H1 (cell line): Measurements from ENCODE around the gene MFAP4. TPM values are rescaled to one million over a fixed set of nuclear protein-coding genes. Genes with fewer than 3 reads are reported as not detected.

Experiments
- CTCF ChIA-PET: fragments of 300-600 bp; sonication (Branson Sonifier 250); formaldehyde crosslinking; loops from one replicate; lab custom pipeline; 2021; ENCODE audit not compliant: partially characterized antibody; lab: Charles Lee
- POLR2A ChIA-PET: fragments of 300-600 bp; sonication (Branson Sonifier 250); formaldehyde crosslinking; loops from one replicate; lab custom pipeline; 2021; ENCODE audit warnings: inconsistent platforms; ENCODE audit not compliant: partially characterized antibody; lab: Charles Lee
- DNase-seq, 2 experiments: peaks; one replicate each; pipeline versions ENCODE4 v3.0.0 to v3.0.0-alpha.2; 2010 to 2022; ENCODE audit warnings: low spot score in 2 of 2, low read depth in 1 of 2, mixed read lengths in 1 of 2
- FAIRE-seq: peaks from 2 replicates; lab custom pipeline; 2011; peaks lifted over from hg19 to GRCh38; lab: Jason Lieb, UNC
- H2AFZ ChIP-seq: 2 replicates; pipeline ENCODE4 v1.8.1; 2012; ENCODE audit warnings: low read length, inconsistent platforms
- H2AK5ac ChIP-seq: 2 replicates; pipeline ENCODE4 v1.6.1; 2013; ENCODE audit warnings: low read depth, low read length
- H2BK120ac ChIP-seq: replicated peaks from 2 replicates; pipeline ENCODE3; 2013; ENCODE audit warnings: low read depth, low read length, inconsistent platforms
- H2BK12ac ChIP-seq: 2 replicates; pipeline ENCODE4 v1.6.1; 2013; ENCODE audit warnings: low read depth, low read length
- H2BK15ac ChIP-seq: 2 replicates; pipeline ENCODE4 v1.6.1; 2013; ENCODE audit warnings: low read length
- H2BK20ac ChIP-seq: 2 replicates; pipeline ENCODE4 v1.6.1; 2013; ENCODE audit warnings: low read length
- H2BK5ac ChIP-seq: 2 replicates; pipeline ENCODE4 v1.6.1; 2013; ENCODE audit warnings: low read depth, low read length
- H3K14ac ChIP-seq: 2 replicates; pipeline ENCODE4 v1.6.1; 2013; ENCODE audit warnings: inconsistent platforms; ENCODE audit not compliant: insufficient read length
- H3K18ac ChIP-seq: 2 replicates; pipeline ENCODE4 v1.6.1; 2013; ENCODE audit warnings: low read length; ENCODE audit errors: extremely low read depth
- H3K23ac ChIP-seq: 2 replicates; pipeline ENCODE4 v1.6.1; 2013; ENCODE audit warnings: inconsistent platforms; ENCODE audit not compliant: insufficient read length
- H3K23me2 ChIP-seq: 2 replicates; pipeline ENCODE4 v1.6.1; 2013; ENCODE audit warnings: low read depth, low read length
- H3K27ac ChIP-seq: 2 replicates; pipeline ENCODE4 v1.6.1; 2011; ENCODE audit warnings: low read depth, low read length, inconsistent platforms
- H3K27me3 ChIP-seq, 4 experiments: replicated peaks in 1 of 4; 1 replicate in 1 of 4; 2 replicates in 3 of 4; pipeline versions ENCODE4 v1.6.1 to v1.8.1; 2011 to 2013; ENCODE audit warnings: low read length in 3 of 4, mild to moderate bottlenecking in 3 of 4, inconsistent platforms in 2 of 4, mixed read lengths in 2 of 4, moderate library complexity in 1 of 4; ENCODE audit not compliant: control insufficient read depth in 3 of 4, insufficient read depth in 3 of 4; ENCODE audit errors: extremely low read depth in 1 of 4
- H3K36me3 ChIP-seq, 4 experiments: 2 replicates each; pipeline versions ENCODE4 v1.6.1 to v1.8.1; 2011 to 2013; ENCODE audit warnings: mild to moderate bottlenecking in 4 of 4, low read length in 3 of 4, moderate library complexity in 2 of 4, control low read depth in 1 of 4, inconsistent platforms in 1 of 4; ENCODE audit not compliant: insufficient read depth in 4 of 4, control insufficient read depth in 2 of 4
- H3K4ac ChIP-seq: replicated peaks from 2 replicates; pipeline ENCODE3; 2013; ENCODE audit warnings: low read length, low read depth, mixed read lengths, inconsistent platforms; ENCODE audit not compliant: insufficient read length
- H3K4me1 ChIP-seq, 4 experiments: replicated peaks in 1 of 4; 1 replicate in 1 of 4; 2 replicates in 3 of 4; pipeline versions ENCODE4 v1.6.1 to v1.8.1; 2011 to 2013; ENCODE audit warnings: low read length in 3 of 4, inconsistent platforms in 2 of 4, mixed read lengths in 1 of 4; ENCODE audit not compliant: insufficient read depth in 4 of 4, control insufficient read depth in 3 of 4
- H3K4me2 ChIP-seq, 2 experiments: 2 replicates each; pipeline versions ENCODE4 v1.6.1 to v1.8.1; 2011 to 2013; ENCODE audit warnings: low read depth in 2 of 2, low read length in 2 of 2, control low read depth in 1 of 2, inconsistent platforms in 1 of 2, mild to moderate bottlenecking in 1 of 2; ENCODE audit not compliant: insufficient read depth in 1 of 2
- H3K4me3 ChIP-seq, 4 experiments: fragments of 200-600, 300-600 bp in 1 of 4; sonication (generic), shearing (Covaris generic), sonication (Bioruptor Twin) in 1 of 4; 2 replicates each; pipeline versions ENCODE4 v1.5.1 to v1.8.1; 2011 to 2016; ENCODE audit warnings: low read length in 4 of 4, low read depth in 3 of 4, control low read depth in 2 of 4, inconsistent platforms in 2 of 4, mild to moderate bottlenecking in 2 of 4, mixed read lengths in 1 of 4, moderate library complexity in 1 of 4; ENCODE audit not compliant: insufficient read depth in 2 of 4; ENCODE audit errors: extremely low read depth in 1 of 4
- H3K56ac ChIP-seq: replicated peaks from 2 replicates; pipeline ENCODE3; 2013; ENCODE audit warnings: low read depth, mild to moderate bottlenecking, mixed read lengths, low read length, inconsistent platforms; ENCODE audit not compliant: insufficient read length
- H3K79me1 ChIP-seq: 2 replicates; pipeline ENCODE4 v1.6.1; 2013; ENCODE audit warnings: low read depth, low read length, control low read depth
- H3K79me2 ChIP-seq, 2 experiments: 2 replicates each; pipeline versions ENCODE4 v1.6.1 to v1.8.1; 2012 to 2013; ENCODE audit warnings: low read length in 2 of 2, mild to moderate bottlenecking in 2 of 2, inconsistent platforms in 1 of 2; ENCODE audit not compliant: insufficient read depth in 2 of 2, control insufficient read depth in 1 of 2
- H3K9ac ChIP-seq, 4 experiments: replicated peaks in 1 of 4; 1 replicate in 1 of 4; 2 replicates in 3 of 4; pipeline versions ENCODE4 v1.6.1 to v1.8.1; 2011 to 2013; ENCODE audit warnings: low read depth in 3 of 4, low read length in 3 of 4, control low read depth in 2 of 4, mild to moderate bottlenecking in 2 of 4, moderate library complexity in 2 of 4, inconsistent platforms in 1 of 4; ENCODE audit errors: extremely low read depth in 1 of 4
- H3K9me3 ChIP-seq, 2 experiments: 2 replicates each; pipeline versions ENCODE4 v1.6.1 to v1.8.1; 2012 to 2013; ENCODE audit warnings: mild to moderate bottlenecking in 2 of 2, moderate library complexity in 2 of 2, control low read depth in 1 of 2, inconsistent platforms in 1 of 2, low read depth in 1 of 2, low read length in 1 of 2, mixed read lengths in 1 of 2; ENCODE audit not compliant: insufficient read depth in 2 of 2
- H4K20me1 ChIP-seq, 2 experiments: replicated peaks in 1 of 2; 2 replicates each; pipeline versions ENCODE3 to v1.8.1; 2011 to 2013; ENCODE audit warnings: inconsistent platforms in 2 of 2, low read length in 2 of 2, mild to moderate bottlenecking in 1 of 2; ENCODE audit not compliant: insufficient read depth in 2 of 2, control insufficient read depth in 1 of 2
- H4K5ac ChIP-seq: 2 replicates; pipeline ENCODE4 v1.6.1; 2013; ENCODE audit warnings: low read length, low read depth, mixed read lengths, inconsistent platforms; ENCODE audit not compliant: insufficient read length
- H4K8ac ChIP-seq: 2 replicates; pipeline ENCODE4 v1.8.0; 2013; ENCODE audit warnings: mild to moderate bottlenecking, moderate library complexity, low read length, inconsistent platforms; ENCODE audit not compliant: insufficient read depth; ENCODE audit errors: extremely low read depth
- H4K91ac ChIP-seq: replicated peaks from 2 replicates; pipeline ENCODE3; 2013; ENCODE audit warnings: low read length, mixed read lengths, inconsistent platforms; ENCODE audit not compliant: insufficient read length
- SIN3A ChIP-seq, 2 experiments: IDR thresholded peaks in 1 of 2; conservative IDR thresholded peaks in 1 of 2; 2 replicates each; pipeline ENCODE4 v1.6.1; 2011 to 2012; ENCODE audit warnings: low read length in 2 of 2, improper control_type of control experiment in 1 of 2, low read depth in 1 of 2, mild to moderate bottlenecking in 1 of 2
- ZNF274 ChIP-seq: IDR thresholded peaks from 2 replicates; pipeline ENCODE4 v1.7.0; 2012; ENCODE audit warnings: low read length, borderline replicate concordance; ENCODE audit errors: extremely low read depth
- WGBS, 2 experiments: shearing (Covaris generic) in 1 of 2; methylation state at CpG; one replicate each; pipeline versions ENCODE4 v1.1.6 to v1.1.7; 2013 to 2015; ENCODE audit warnings: low lambda C conversion rate in 2 of 2, mixed read lengths in 2 of 2, inconsistent platforms in 1 of 2, low coverage in 1 of 2, missing lambda C conversion rate in 1 of 2; ENCODE audit not compliant: insufficient replicate concordance in 2 of 2, insufficient coverage in 1 of 2, insufficient read length in 1 of 2; ENCODE audit errors: extremely low coverage in 1 of 2, missing lambda C conversion rate in 1 of 2; 5-methylcytosine and 5-hydroxymethylcytosine counted together
- polyA plus RNA-seq, 7 experiments: library from polyadenylated mRNA; depleted of rRNA in 3 of 7; stranded (reverse) in 5 of 7; unstranded in 2 of 7; fragments of >200 nt in 5 of 7; fragments of 200-250 nt in 2 of 7; gene quantifications; 1 replicate in 5 of 7; 2 replicates in 1 of 7; 4 replicates in 1 of 7; pipeline versions ENCODE4 v1.2.1 to v1.2.3, GENCODE V29; 2011 to 2013; ENCODE audit warnings: missing spikeins in 2 of 7, mixed read lengths in 2 of 7
- total RNA-seq: library from RNA; stranded (reverse); fragmentation: NEBNext Ultra II Directional; extraction: Animal tissue kit (Norgen Biotek cat#: 25700); gene quantifications from 2 replicates; pipeline ENCODE4 v1.2.1, GENCODE V29; 2021

Gene MFAP4
- total and polyA plus RNA-seq, 2 of the 8 experiments (the other 6 are each of a cell fraction or from before 2014, with no cell fraction given) = 3.1 to 3.6 TPM

- FAIRE-seq (no peak), DNase-seq (no peak)
- Histone ChIP-seq H3K27me3 (no peaks in the 10 kb centered on the region; a peak in 1 of 7 replicates), H3K23ac (no peak overlapping the region), H2BK20ac (no peak overlapping the region), H3K23me2 (peaks cover 6% of the 10 kb centered on the region; the same call in 1 of the 2 replicates), H4K8ac (no peak overlapping the region), H3K4me3 (peak overlapping the region; percentile 34 to 93 (median 75)), H2AK5ac (no peak overlapping the region), H3K4ac (peak overlapping the region; percentile 80), H2BK15ac (no peak overlapping the region), H3K27ac (no peak overlapping the region), H3K4me1 (peaks cover 0 to 9% (median 3%) of the 10 kb centered on the region in 4 experiments; a peak in 4 of 7 replicates), H3K9ac (peak overlapping the region in 3 of 4 experiments; percentile 3 to 59 (median 51); a peak in 5 of 7 replicates), H2BK120ac (no peak overlapping the region), H3K79me2 (no peaks in the 10 kb centered on the region), H2AFZ (peak overlapping the region; percentile 12; the same call in 1 of the 2 replicates), H4K91ac (no peak overlapping the region), H3K56ac (peak overlapping the region; percentile 38), H2BK5ac (no peak overlapping the region), H3K14ac (no peak overlapping the region), H3K9me3 (no peaks in the 10 kb centered on the region), H3K4me2 (peak overlapping the region; percentile 20 to 85), H4K5ac (no peak overlapping the region), H3K18ac (no peak overlapping the region), H3K36me3 (peaks cover 0 to 3% (median 0%) of the 10 kb centered on the region in 4 experiments; a peak in 1 of 8 replicates), H3K79me1 (peaks cover 2% of the 10 kb centered on the region; the same call in 1 of the 2 replicates), H4K20me1 (peaks cover 0 to 4% of the 10 kb centered on the region in 2 experiments), H2BK12ac (no peak overlapping the region)
- no peak for TF ChIP-seq ZNF274
- 0 out of 4 replicates have a peak, but pooled peaks of 1 of the 2 experiments have one; percentile 8 for TF ChIP-seq SIN3A (conservative IDR thresholded peaks at IDR 0.05 in 1 of 2, IDR thresholded peaks at IDR 0.05 in 1 of 2; ENCODE audit: low read depth in 1 of 2, low read length in 2 of 2)
- POLR2A ChIA-PET = interaction anchor here (0.9 to 6.2 kb wide), 6 partner anchors 15 to 287 kb away, joined by 3 to 32 read pairs (median 4); partner anchors contain the start of genes ALDH3A2, MAPK7 and MFAP4
- CTCF ChIA-PET = interaction anchor here (0.7 to 6.7 kb wide), 17 partner anchors 10 to 400 kb away, joined by 3 to 66 read pairs (median 6); partner anchors contain the start of genes ALDH3A2, MAPK7 and MFAP4
- WGBS, 2 experiments = 48% methylated on average over 15 of the region's 16 CpGs; no CpG with 5 or more reads in 1 of the 2 experiments
Measured at GRCh38 chr17:19361944-19362276, 25.1 kb downstream of the MFAP4 start.
